Urinary bladder (tissue), 4 donors: ENCODE data around the gene NCBP3. TPM values are rescaled to one million over a fixed set of nuclear protein-coding genes. Genes with fewer than 3 reads are reported as not detected.

Source experiments
- DNase-seq: peaks from one replicate; pipeline ENCODE4 v3.0.0-alpha.2; 2015; ENCODE audit errors: extremely low spot score
- H3K27ac ChIP-seq: one replicate; pipeline ENCODE4 v1.5.1; 2013; ENCODE audit warnings: low read depth, mild to moderate bottlenecking, moderate library complexity
- H3K36me3 ChIP-seq: one replicate; pipeline ENCODE4 v1.6.1; 2013; ENCODE audit warnings: mild to moderate bottlenecking, moderate library complexity; ENCODE audit not compliant: insufficient read depth
- H3K4me1 ChIP-seq: one replicate; pipeline ENCODE4 v1.6.1; 2013; ENCODE audit warnings: mild to moderate bottlenecking, moderate library complexity; ENCODE audit not compliant: insufficient read depth
- H3K4me3 ChIP-seq: one replicate; pipeline ENCODE4 v1.5.1; 2013; ENCODE audit warnings: low read depth, low read length
- WGBS: extraction: QIAGEN DNeasy Blood & Tissue Kit; methylation state at CpG from one replicate; pipeline ENCODE4 v1.1.7; 2013; 5-methylcytosine and 5-hydroxymethylcytosine counted together
- polyA plus RNA-seq: library from polyadenylated mRNA; stranded (reverse); fragments of 200-250 nt; gene quantifications from one replicate; pipeline ENCODE4 v1.2.3, GENCODE V29; 2013
- total RNA-seq: library from RNA; depleted of rRNA; stranded (reverse); fragments of >200 nt; gene quantifications from one replicate; pipeline ENCODE4 v1.2.3, GENCODE V29; 2014
- donor health status: healthy with polysubstance abuse.
- donor health status: healthy.

Gene NCBP3
- total and polyA plus RNA-seq, 2 donors, result 21.2 to 42.0 TPM

DNA sequence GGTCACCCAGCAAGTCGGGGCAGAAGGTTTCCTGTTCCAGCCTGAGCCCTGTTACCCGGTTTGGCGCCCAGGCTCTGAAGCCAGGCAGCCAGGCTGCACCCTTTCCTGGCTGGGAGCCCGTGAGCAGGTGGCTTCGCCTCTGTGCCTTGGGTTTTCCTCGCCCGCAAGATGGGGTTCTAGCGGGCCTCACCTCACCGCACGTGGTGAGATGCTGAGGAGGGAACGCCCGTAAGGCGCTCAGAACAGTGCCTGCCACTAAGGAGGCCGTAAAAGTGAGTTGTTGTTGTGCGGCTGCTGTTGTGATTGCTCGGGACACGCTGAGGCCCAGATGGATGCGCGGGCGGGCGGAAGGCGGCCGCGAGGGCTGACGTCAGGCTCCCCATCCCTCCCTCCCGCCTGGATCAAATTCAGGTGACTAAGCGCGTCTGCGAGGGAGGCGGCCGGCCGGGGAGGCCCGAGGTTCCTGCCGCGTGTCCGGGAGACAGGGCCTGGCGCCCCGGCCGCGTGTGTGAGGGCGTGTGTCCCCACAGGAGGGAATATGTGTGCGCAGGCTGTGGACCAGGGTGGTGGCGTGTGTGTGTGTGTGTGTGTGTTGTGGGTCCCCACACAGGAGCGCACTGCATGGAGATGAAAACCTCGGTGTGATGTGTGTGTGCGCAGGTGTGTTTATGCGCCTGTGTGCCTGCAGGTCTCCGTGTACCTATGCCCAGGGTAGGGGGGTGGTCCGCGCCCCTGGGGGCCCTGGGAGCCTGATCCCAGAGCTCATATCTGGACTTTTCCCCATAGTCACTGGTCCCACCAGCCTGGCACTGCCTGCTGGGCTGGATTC, 42.5 kb upstream of the NCBP3 start:
- Histone ChIP-seq H3K4me3 (no peak overlapping the region), H3K27ac (peak overlapping the region; percentile 92), H3K36me3 (peaks cover 2% of the 10 kb centered on the region), H3K4me1 (no peaks in the 10 kb centered on the region)
- WGBS, result 29% methylated on average over 50 of the region's 50 CpGs
- peak; percentile 72 for DNase-seq

DNA sequence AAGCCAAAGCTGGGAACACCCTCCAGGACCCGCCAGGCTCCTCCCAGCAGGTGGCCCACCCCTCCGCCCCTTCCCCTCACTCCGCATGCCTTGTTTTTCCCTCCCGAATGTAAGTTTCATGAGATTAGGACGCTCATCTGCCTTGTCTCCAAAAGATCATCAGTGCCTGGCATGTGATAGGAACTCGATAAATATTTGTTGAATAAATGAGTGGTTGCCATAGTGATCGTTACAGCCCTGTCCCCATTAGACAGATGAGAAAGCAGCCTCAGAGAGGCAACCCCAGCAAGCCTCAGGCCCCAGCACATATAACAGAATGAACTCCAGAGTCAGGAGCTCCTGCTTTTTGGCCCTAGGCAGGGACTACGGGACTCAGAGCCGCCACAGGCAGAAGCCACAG, 41.8 kb upstream of the NCBP3 start:
- H3K4me3 ChIP-seq, result no peak overlapping the region
- DNase-seq, result no peak
- no peaks in the 10 kb centered on the region for H3K4me1 ChIP-seq
- H3K27ac ChIP-seq, result peak overlapping the region; percentile 85
- H3K36me3 ChIP-seq, result peaks cover 2% of the 10 kb centered on the region
- 53% methylated on average over 9 of the region's 9 CpGs for WGBS

DNA sequence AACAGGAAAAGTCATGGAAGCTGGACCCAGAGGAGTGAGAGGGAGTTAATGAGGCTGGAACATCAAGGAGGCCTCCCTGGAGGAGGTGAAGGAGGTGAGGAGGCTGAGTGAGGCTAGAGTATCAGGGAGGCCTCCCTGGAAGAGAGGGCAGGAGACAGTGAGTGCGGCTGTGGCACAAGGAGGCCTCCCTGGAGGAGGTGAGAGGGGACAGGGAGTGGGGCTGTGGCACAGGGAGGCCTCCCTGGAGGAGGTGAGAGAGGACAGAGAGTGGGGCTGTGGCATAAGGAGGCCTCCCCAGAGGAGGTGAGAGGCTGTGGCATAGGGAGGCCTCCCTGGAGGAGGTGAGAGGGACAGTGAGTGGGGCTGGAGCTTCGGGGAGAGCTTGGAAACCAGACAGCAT, 41.3 kb upstream of the NCBP3 start:
- Histone ChIP-seq H3K27ac (peak overlapping the region; percentile 85), H3K4me1 (no peaks in the 10 kb centered on the region), H3K36me3 (peaks cover 2% of the 10 kb centered on the region), H3K4me3 (no peak overlapping the region)
- DNase-seq, result no peak
- 67% methylated on average over 2 of the region's 2 CpGs for WGBS

DNA sequence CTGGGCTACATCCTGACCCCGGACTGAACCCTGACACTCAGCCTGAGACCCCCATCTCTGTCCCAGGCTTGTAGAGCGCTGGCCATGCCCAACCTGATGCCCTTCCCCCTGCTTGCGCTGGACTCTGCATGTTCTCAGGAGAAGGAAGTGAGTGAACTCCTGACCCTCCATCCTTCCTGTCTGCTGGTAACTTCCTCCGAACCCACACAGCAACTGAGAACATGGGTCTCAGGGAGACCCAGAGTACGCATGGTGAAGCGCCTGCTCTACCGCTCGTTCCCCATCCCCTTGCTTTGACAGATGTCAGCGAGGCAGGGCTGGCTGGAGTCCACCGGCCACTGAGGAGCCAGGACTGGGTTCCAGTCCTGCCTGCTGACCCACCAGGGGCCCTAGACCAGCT, 40.7 kb upstream of the NCBP3 start:
- 84% methylated on average over 10 of the region's 10 CpGs for WGBS
- Histone ChIP-seq H3K4me1 (no peaks in the 10 kb centered on the region), H3K36me3 (peaks cover 2% of the 10 kb centered on the region), H3K4me3 (no peak overlapping the region), H3K27ac (peak overlapping the region; percentile 85)
- DNase-seq, result no peak

DNA sequence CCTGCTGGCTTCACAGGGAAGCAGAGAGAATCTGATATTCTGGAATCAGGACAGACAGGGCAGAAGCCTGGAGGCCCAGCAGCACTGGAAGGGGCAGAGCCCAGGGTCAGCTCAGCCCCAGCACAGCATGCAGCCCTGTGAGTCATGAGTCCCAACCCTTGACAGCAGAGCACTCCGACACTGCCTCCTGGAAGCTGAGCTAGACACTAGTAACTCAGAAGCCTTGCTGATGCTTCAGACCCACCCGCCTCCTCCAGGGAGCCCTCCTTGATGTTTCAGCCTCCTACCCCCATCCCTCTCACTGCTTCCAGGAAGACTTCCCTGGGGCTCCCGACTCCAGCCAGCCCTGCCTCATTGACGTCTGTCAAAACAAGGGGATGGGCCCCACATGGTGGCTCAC, 39.9 kb upstream of the NCBP3 start:
- DNase-seq, result no peak
- Histone ChIP-seq H3K27ac (no peak overlapping the region), H3K4me1 (no peaks in the 10 kb centered on the region), H3K4me3 (no peak overlapping the region), H3K36me3 (peaks cover 2% of the 10 kb centered on the region)
- 83% methylated on average over 4 of the region's 4 CpGs for WGBS

DNA sequence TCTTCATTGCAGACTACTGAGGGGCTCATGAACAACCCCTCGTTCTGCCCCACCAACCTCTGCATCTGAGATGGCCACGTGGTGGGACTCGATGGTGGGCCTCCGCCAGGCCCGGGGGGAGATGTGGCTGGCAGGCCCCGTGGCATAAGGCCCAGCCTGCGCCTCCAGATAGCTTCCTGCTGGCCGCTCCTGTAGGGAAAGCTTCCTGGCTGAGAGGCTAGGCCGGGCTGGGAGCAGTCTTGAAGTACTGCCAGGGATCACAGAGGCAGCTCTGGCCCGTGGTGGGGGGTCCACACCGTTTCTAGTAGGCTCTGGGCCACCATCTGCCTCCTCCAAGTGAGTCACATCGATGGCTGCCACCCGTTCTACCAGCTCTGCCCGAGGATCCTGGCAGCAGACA, 39.2 kb upstream of the NCBP3 start:
- Histone ChIP-seq H3K4me3 (no peak overlapping the region), H3K36me3 (peaks cover 2% of the 10 kb centered on the region), H3K27ac (no peak overlapping the region), H3K4me1 (no peaks in the 10 kb centered on the region)
- 73% methylated on average over 14 of the region's 14 CpGs for WGBS
- no peak for DNase-seq

DNA sequence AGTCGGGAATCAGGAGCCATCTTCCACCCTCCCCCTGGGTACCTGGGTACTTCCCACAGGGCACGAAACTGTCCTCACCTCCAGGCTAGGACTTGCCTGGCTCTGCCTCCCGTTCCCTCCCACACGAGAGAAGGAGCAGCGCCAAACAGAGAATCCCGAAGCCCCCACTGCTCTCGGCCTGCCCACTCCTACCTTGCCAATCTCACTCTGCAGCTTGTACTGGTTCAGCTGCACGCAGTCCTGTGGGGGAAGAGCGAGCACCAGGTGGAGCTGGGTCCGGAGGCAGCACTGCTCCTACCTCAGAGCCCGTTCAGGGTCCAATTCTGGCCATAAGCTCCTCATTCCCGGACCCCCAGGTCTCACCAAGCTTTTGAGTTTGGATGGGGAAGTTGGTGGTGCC, 38.1 kb upstream of the NCBP3 start:
- Histone ChIP-seq H3K27ac (no peak overlapping the region), H3K4me1 (no peaks in the 10 kb centered on the region), H3K4me3 (no peak overlapping the region), H3K36me3 (peaks cover 2% of the 10 kb centered on the region)
- 87% methylated on average over 12 of the region's 12 CpGs for WGBS
- no peak for DNase-seq

DNA sequence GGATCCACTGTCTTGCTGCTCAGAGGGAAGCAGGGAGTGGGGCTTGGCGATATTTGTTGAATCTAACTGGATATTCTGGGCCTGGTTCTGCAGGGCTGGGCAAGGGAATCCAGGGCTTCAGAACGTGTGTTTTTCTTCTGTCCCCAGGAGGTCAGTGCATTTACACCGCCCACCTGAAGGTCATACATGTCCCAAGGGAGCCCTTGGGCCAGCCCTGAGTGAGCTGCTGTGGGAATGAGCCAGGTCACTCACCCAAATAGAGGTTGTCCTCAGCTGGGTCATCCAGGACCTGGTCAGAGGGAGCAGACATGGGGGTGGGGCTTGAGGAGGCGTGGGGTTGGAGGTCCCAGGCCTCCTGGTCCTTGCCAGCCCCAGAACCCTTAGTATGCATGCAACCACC, 36.2 kb upstream of the NCBP3 start:
- DNase-seq, result no peak
- 88% methylated on average over 4 of the region's 4 CpGs for WGBS
- no peaks in the 10 kb centered on the region for H3K4me1 ChIP-seq
- H3K4me3 ChIP-seq, result no peak overlapping the region
- H3K36me3 ChIP-seq, result peaks cover 2% of the 10 kb centered on the region
- H3K27ac ChIP-seq, result no peak overlapping the region

DNA sequence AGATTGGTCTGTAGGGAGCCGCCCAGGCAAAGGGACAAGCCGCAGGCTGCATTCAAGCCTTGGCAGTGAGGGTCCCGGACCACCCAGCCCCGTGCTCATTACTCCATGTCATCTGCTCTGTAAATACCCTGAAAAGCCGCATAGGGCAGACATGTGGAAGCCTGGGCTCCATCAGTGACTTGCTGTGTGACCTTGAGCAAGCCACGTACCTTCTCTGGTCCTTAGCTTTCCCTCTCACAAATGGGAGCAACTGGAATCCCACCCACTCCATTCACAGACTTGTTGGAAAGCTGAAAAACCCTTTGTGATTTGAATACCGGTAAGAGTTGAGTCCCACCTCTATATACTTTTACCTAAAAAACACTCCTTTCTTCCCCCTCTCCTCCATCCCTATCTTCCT, 34.9 kb upstream of the NCBP3 start:
- H3K27ac ChIP-seq, result no peak overlapping the region
- H3K4me3 ChIP-seq, result no peak overlapping the region
- no peak for DNase-seq
- H3K4me1 ChIP-seq, result no peaks in the 10 kb centered on the region
- WGBS, result 92% methylated on average over 7 of the region's 7 CpGs
- peaks cover 2% of the 10 kb centered on the region for H3K36me3 ChIP-seq

DNA sequence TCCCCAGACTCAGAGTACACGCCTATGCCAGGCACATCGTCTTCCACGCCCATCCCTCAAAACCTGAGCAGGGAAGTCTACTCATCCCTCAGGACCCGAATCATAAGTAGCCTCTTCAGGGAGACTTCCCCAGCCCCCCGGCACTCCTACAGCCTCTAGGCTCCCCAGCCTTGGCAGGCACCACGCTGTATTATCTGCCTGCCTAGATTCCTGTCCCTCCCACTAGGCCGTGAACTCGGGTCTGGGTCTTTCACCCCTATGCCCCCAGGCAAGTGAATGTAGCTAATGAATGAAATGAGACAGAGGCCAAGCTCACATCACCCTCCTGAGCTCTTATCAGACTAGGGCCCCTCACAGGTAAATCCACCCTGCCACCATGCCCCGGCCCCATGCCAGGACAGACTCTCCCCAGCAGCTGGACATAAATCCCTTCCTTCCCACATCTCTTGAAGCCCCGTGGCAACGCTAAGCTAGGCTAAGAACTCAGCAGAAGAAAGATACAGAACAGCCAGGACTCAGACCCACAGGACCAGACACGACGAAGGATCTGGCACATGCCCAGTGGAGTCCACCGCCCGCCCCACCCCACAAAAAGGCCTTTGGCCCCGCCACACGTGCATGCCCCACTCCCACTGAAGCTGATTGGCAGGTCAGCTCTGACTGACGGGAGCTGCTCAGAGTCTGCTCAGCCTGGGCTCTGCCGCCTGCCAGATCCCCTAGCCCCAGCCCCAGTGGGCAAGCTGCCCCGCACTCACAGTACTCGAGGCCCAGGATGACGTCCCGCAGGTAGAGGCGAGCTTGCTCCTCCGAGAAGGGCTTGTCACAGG, 33.8 kb upstream of the NCBP3 start:
- no peak overlapping the region for H3K4me3 ChIP-seq
- no peak overlapping the region for H3K27ac ChIP-seq
- no peak for DNase-seq
- H3K36me3 ChIP-seq, result peaks cover 2% of the 10 kb centered on the region
- H3K4me1 ChIP-seq, result no peaks in the 10 kb centered on the region
- WGBS, result 41% methylated on average over 25 of the region's 25 CpGs

DNA sequence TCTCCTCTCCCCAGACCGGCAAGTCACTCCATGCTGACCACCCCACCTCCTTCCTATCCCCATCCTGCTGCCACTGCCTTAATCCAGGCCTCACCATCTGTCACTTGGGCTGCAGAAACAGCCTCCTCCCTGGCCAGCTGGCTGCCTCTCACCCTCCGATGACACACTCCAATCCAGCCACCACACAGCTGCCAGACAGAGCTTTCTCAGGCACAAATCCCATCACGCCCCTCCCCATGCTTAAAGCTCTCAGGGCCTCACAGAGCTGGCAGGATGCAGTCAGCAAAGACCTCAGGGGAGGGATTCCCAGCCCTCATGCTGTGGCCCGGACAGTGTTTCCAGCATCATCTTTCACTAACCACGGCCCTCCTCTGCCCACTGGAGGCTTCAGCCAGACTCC, 33.1 kb upstream of the NCBP3 start:
- peaks cover 2% of the 10 kb centered on the region for H3K36me3 ChIP-seq
- WGBS, result 32% methylated on average over 5 of the region's 5 CpGs
- no peak overlapping the region for H3K4me3 ChIP-seq
- DNase-seq, result no peak
- no peak overlapping the region for H3K27ac ChIP-seq
- no peaks in the 10 kb centered on the region for H3K4me1 ChIP-seq

DNA sequence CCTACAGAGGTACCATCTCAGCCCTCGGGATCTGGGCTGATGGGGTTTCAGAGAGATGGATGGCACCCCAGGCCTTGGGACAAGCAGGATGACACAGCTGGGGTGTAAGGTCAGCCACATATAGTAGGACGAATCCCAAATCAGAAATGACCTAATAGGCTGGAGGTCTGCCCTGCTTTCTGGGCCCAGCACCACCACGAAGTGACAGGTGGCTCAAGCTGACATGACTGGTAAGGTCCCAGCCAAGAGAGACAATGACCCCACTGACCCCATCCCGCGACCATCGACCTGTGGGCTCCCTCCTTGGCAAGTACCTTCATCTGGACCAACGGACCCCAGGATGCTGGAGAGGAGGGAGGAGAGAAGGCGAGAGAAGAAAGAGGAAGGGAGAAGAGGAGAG, 31.2 kb upstream of the NCBP3 start:
- H3K36me3 ChIP-seq, result no peaks in the 10 kb centered on the region
- H3K4me3 ChIP-seq, result no peak overlapping the region
- H3K27ac ChIP-seq, result no peak overlapping the region
- WGBS, result 91% methylated on average over 8 of the region's 8 CpGs
- DNase-seq, result no peak
- H3K4me1 ChIP-seq, result no peaks in the 10 kb centered on the region

DNA sequence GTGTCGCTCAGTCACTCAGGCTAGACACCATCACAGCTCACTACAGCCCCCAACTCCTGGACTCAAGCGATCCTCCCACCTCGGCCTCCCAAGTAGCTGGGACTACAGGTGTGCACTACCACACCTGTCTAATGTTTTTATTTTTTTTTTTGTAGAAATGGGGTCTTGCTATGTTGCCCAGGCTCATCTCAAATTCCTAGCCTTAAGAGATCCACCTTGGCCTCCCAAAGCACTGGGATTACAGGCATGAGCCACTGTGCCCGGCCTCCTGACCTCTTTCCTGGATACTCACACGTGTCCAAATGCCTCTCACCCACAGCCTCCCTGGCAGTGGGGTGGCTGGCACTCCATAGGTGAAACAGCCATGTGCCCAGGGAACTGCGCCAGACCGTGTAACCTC, 29.3 kb upstream of the NCBP3 start:
- DNase-seq, result no peak
- no peaks in the 10 kb centered on the region for H3K4me1 ChIP-seq
- WGBS, result 94% methylated on average over 7 of the region's 7 CpGs
- H3K27ac ChIP-seq, result no peak overlapping the region
- H3K4me3 ChIP-seq, result no peak overlapping the region
- no peaks in the 10 kb centered on the region for H3K36me3 ChIP-seq

DNA sequence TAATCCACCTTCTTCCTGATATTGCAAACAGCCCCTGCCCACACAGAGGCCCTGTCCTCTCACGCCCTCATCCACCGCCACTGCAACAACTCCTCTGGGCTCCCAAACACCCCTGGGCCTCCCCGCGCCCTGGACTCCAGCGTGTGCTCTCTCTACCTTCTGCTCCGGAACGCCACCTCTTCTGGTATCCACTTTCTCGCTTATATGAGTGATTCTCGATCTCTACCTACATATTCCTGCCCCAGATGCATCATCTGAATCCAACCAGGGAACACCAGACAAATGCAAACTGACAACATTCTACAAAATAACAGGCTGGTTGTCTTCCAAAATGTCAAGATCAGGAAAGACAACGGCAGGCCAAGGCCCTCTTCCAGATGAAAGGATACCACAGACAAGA, 27.8 kb upstream of the NCBP3 start:
- no peak for DNase-seq
- no peak overlapping the region for H3K4me3 ChIP-seq
- H3K4me1 ChIP-seq, result no peaks in the 10 kb centered on the region
- H3K27ac ChIP-seq, result no peak overlapping the region
- H3K36me3 ChIP-seq, result no peaks in the 10 kb centered on the region
- WGBS, result 92% methylated on average over 10 of the region's 10 CpGs
